Measurements from ENCODE around the gene CERKL.

- TF ChIP-seq MAX (IDR thresholded peaks at IDR 0.05) = no peak
- no peak for TF ChIP-seq EP300 (IDR thresholded peaks at IDR 0.05; ENCODE audit: borderline replicate concordance)
- TF ChIP-seq TEAD4 (IDR thresholded peaks at IDR 0.05) = no peak
- TF ChIP-seq RAD21 (IDR thresholded peaks at IDR 0.05; ENCODE audit: low read depth) = no peak
- no peak for TF ChIP-seq TAF1 (IDR thresholded peaks at IDR 0.05; ENCODE audit: low read depth)
- no peak for TF ChIP-seq REST (IDR thresholded peaks at IDR 0.05; ENCODE audit: low read depth)
Observed at GRCh38 chr2:181546086-181546485, 110.8 kb downstream of the CERKL start.
